GM18505 (cell line): ENCODE measurements around the gene CENPP.

Experiments
- ATAC-seq: cut with Tn5 transposase; IDR thresholded peaks from one replicate; pipeline ENCODE4 v1.9.1; 2021; ENCODE audit not compliant: unreplicated experiment
- POLR2A ChIP-seq: IDR thresholded peaks from 4 replicates; pipeline ENCODE4 v1.6.1; 2011; ENCODE audit warnings: borderline replicate concordance; ENCODE audit not compliant: insufficient read depth, insufficient read length; ENCODE audit errors: extremely low read depth

The CENPP gene

DNA sequence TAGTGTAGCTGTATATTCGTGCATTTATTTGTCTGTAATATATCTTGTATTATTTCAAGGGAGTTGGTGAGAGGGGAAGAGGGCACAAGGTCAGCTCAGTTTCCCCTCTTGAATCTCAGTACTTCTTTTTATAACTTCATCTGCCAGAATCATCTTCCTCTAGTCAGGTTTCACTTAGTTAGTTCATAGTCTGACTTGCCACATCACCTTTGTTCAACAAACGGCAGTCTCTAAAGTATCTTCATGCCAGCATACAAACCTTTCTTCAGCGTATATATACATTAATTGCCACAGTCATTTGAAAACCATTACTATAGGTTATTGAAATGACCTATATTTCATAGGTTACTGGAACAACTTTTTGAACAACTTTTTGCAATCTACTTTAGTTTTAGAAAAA lies 208.5 kb downstream of the CENPP start:
- no peak for ATAC-seq
- TF ChIP-seq POLR2A: no peak

DNA sequence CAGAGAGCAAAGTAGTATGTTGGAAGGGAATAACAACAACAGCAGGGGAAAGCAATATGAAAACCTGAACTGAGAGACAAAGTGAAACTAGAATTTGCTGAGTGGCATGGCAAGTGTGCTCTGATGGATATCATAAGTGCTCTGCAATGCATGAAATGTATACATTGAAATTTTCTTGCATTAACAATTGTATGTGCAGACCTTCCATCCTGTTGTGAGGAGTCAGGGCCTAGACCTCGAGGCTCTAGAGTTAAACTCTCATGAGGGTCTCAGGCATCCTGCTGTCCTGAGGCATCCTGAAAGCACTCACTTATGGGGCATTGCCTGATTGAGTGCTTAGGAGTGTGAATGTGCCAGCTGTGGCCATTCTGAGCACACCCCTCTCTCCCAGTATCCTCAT lies 208.9 kb downstream of the CENPP start:
- ATAC-seq: no peak
- no peak for TF ChIP-seq POLR2A

DNA sequence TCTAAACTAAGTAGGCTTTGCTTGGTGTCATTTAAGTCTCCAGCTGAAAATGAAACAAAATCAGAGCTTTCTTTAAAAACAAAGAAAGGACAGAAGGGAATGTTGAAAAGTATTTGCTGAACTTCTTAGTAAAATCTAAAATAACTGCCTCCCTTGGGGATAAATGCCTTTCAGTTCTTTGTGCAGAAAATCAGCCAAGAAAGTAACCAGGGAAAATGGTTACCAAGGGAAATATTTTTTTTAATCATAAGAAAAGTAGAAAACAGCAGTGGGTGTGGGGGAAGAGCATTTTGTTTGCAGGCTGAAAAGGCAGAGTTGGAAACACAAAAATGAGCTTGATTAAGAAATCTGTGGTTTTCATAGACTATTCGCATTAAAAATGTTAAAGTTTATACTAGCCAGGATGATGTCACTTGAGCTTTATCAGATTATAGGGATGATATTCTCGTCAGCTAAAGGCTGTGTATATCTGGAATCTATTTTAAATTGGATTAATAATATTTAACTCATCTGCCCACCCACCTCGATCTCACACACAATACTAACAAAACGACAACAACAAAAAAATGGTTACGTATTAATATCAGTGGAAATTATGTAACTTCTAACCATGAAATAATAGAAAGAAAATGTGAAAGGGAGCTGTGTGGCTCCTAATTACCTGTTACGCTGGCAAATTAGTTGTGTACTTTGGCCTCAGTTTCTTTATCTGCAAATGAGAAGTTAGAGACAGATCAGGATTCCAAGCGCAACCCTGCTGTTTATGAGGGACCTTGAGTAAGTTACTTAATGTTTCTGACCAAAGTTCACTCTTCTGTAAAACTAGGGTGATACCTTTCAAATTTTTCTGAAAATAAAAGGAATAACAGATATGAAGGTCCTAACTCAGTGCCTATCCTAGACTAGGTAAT lies 210.4 kb downstream of the CENPP start, which contains the start of gene ECM2:
TSS of gene ECM2 (minus strand) at position 51 of the 911 bp plus-strand sequence. CDS start 13,124 bp downstream, outside the sequence.
- no peak for ATAC-seq
- no peak for TF ChIP-seq POLR2A

DNA sequence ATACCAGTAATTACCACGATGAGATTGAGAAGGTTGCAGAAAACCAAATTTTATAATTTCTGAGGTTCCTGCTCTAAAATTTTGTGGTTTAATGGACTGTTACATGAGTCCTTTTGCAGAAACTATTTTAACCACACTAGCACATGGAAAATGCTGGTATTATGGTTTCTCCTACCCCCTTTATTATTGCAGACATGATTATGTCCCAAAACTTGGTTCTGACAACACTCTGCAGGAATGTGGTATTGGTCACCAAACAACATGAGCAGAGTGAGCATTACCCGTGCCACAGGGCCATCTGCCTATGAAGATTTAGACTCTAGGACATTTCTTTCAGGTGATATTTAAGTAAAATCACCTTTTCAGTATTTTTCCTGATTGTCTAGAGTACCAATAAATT lies 212.8 kb downstream of the CENPP start:
- no peak for ATAC-seq
- TF ChIP-seq POLR2A: no peak

DNA sequence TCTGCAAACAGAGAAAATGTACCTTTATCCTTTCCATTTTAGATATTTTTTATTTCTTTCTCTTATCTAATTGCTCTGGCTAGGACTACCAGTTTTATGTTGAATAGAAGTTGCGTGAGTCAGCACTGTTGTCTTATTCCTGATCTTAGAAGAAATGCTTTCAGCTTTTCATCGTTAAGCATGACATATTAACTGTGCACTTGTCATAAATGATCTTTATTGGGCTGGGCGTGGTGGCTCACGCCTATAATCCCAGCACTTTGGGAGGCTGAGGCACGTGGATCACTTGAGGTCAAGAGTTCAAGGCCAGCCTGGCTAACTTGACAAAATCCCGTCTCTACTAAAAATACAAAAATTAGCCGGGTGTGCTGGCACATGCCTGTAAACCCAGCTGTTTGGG lies 218.2 kb downstream of the CENPP start:
- no peak for ATAC-seq
- no peak for TF ChIP-seq POLR2A

DNA sequence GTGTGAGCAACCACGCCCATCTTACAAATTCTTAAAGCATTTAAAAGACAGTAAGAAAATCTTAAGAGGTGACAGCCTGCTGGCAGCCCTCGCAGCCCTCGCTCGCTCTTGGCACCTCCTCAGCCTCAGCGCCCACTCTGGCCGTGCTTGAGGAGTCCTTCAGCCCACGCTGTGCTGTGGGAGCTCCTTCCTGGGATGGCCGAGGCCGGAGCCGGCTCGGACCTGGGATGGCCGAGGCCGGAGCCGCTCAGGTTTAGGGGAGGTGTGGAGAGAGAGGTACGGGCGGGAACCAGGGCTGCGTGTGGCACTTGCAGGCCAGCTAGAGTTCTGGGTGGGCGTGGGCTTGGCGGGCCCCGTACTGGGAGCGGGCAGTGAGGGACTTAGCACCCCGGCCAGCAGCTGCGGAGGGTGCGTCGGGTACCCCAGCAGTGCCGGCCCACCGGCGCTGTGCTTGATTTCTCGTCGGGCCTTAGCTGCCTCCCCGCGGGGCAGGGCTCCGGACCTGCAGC lies 219.3 kb downstream of the CENPP start:
- no peak for TF ChIP-seq POLR2A

DNA sequence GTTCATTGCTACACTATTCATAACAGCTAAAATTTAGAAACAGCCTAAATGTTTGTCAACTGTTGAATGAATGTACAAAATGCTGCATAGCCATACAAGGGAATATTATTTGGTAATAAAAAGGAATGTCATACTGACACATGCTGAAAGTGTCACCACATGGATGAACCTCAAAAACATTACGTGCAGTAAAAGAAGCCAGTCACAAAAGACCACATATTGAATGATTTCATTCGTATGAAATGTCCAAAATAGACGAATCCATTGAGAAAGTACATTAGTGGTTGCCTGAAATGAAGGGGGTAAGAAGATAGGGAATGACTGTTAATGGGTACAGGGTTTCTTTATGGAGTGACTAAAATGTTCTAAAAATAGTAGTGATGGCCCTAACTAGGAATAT lies 221.6 kb downstream of the CENPP start:
- TF ChIP-seq POLR2A: no peak
- ATAC-seq: no peak

More for the DNA sequence above, 219.3 kb downstream of the CENPP start:
- ATAC-seq: no peak

DNA sequence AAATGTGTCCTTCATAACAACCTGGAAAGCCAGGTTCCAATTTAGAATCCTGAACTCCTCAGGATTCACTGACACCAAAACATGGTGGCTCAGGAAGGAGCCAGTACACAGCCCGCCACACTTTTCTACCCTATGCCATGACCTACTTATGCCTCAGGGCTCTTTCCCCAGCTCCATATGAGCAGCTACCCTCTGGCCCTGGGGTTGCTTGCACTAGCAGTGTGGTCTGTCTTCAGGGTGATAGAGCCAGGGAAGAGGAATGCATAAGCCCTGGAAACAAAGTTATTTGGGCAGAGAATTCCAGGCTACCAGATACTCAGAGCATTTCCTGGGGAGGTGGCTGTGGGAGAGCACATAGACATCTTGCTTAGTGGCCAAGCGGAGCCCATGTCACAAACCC lies 225.0 kb downstream of the CENPP start:
- no peak for ATAC-seq
- TF ChIP-seq POLR2A: no peak

DNA sequence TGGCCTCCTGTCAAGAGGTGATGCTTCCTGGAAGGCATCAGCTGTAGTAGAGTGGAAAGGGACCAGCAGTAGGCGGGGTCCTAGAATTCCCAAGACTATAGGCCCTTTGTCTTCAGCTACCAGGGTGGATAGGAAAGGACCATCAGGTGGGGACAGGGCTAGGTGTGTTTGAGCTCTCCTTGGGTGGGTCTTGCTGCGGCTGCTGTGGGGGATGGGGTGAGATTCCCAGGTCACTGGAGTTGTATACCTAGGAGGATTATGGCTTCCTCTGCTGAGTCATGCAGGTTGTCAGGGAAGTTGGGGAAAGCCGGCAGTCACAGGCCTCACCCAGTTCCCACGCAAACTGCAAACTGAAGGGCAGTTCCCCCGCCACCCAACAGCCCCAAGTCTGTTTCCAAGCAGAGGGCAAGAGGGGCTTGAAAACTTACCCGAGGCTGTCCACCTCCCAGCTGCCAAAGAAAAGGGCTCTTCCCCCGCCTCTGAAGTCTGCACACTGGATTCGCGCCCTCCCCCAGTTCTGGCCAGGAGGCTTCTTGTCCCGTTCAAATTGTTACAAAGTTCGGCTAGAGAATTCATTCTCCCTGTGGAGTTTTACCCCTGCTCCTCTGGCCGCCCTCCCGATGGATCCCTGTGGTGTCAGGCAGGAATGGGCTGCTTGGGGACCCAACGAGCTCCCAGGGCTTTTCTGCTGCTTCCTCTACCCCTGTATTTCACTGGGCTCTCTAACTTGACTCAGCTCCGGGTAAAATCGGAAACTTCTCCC lies 233.0 kb downstream of the CENPP start:
- ATAC-seq: no peak
- TF ChIP-seq POLR2A: no peak

DNA sequence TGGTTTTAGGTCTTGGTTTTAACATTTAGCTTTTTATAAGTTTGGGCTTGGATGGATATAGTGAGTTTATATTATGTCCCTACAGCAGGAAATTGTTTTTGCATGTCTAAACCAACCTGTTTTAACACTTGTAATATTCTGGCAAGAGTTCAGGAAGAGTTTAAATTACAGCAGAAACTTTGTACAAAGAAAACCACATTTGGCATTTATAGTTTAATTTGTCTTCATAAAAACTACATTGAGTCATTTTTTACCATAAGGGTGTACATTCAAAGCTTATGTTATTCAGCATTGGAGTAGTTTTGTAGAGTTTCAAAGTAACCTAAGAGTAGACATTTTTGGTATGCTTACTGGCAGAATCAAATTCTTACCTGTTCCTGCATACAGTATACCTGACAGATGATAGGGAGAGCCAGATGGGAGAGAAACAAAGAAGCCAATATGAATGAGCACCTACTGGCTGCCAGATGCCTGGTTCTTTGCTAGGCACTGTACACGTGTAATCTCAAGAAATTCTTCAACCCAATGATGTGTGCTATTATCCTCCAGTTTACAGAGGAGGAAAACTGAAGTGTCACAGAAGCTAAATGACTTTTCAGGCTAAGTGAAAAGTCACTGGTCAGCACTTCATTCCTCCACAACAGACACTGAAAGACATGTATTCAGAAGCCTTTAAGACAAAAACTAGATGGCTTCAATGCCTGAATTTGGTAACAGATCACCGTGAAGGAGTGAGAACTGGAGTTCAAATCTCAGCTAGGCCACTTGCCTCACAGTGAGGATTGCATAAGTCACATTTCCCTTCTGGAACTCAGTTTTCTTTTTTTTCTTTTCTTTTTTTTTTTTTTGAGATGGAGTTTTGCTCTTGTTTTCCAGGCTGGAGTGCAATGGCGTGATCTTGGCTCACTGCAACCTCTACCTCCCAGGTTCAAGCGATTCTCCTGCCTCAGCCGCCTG lies 235.9 kb downstream of the CENPP start:
- no peak for TF ChIP-seq POLR2A
- no peak for ATAC-seq

DNA sequence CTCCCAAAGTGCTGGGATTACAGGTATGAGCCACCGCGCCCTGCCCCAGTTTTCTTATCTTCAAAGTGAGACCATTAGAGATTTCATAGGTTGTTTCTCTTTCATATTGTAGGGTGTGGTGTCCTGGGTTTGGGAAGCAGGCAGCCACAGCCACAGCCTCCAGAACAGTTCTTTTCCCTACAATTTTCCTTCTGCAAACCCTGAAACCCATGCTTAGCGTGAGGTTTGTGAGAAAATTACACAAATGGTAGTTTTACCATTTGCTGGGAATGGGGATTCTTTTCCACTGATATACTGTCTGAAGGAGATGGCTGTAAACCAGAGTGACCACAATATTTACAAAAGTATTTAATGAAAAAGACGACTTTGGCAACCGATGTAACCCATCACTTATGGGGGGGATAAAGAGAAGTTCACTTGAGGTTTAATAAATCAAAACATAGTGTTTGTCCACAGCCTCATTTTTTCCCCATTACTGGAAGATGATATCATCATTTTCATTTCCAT lies 236.8 kb downstream of the CENPP start:
- ATAC-seq: no peak
- no peak for TF ChIP-seq POLR2A
